Measurements from ENCODE around the gene ATP2A1. TPM values are rescaled to one million over a fixed set of nuclear protein-coding genes. Genes with fewer than 3 reads are reported as not detected.
"Not testable (repeated sequence)": the region's sequence is repeated elsewhere in the genome, so short reads cannot be mapped to it uniquely, and the experiment has no call there.

Gene ATP2A1
- total RNA-seq, 2 experiments from 2014 or later: 2.0 to 2.8 TPM

DNA sequence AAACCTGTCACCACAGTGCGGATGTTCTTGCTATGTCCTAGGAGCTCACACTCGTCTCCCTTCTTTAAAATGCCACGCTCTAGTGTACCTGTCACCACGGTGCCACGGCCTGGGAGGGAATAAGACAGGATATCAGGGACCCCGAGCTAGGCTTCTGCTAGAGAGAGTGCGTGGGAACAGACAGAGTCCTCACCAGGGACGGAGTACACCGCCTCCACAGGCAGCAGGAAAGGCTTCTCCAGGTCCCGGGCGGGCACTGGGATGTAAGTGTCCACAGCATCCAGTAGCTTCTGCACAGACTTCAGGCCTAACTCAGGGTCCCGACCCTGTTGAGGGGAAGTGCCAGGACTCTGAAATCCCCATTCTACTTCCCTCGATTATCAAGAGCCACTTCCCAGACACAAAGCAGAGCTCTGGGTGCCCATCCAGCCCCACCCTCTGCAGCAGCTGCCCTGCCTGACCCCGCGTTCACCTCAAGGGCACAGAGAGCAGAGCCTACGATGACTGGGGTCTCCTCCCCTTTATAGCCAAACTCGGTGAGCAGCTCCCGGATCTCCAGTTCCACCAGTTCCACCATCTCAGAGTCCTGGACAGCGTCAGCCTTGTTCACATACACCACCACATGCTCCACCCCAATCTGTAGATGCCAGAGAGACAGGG, 33.9 kb upstream of the ATP2A1 start:
- H3K9me3 Mint-ChIP-seq: no peaks in the 10 kb centered on the region
- no peaks in the 10 kb centered on the region for H3K27me3 Mint-ChIP-seq
- peak overlapping the region; percentile 97 for H3K4me3 Mint-ChIP-seq
- peak overlapping the region; percentile 97 for H3K27ac Mint-ChIP-seq
- peaks cover 30% of the 10 kb centered on the region for H3K36me3 Mint-ChIP-seq
- peaks cover 9% of the 10 kb centered on the region for H3K4me1 Mint-ChIP-seq
- no peak for DNase-seq

DNA sequence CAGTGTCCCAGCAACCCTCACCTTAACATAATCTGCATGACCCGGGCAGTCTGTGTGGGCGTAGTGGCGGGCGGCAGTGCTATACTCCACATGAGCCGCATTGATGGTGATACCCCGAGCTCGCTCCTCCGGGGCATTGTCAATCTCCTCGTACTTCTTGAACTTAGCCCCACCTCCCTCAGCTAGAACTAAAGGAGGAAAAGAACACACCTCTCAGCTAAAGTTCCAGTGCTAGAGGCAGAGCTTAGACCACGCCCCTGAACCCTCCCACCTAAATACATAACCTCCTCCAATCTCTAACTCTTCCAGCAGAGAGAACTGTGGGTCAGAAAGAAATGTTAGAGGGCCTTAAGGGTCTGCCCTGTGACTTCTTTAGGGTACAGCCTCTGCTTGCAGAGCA, 33.0 kb upstream of the ATP2A1 start:
- DNase-seq: peak; percentile 49
- Mint-ChIP-seq H3K4me1 (peaks cover 9% of the 10 kb centered on the region), H3K36me3 (peaks cover 30% of the 10 kb centered on the region), H3K9me3 (no peaks in the 10 kb centered on the region), H3K27ac (peak overlapping the region; percentile 97), H3K27me3 (no peaks in the 10 kb centered on the region), H3K4me3 (peak overlapping the region; percentile 97)

DNA sequence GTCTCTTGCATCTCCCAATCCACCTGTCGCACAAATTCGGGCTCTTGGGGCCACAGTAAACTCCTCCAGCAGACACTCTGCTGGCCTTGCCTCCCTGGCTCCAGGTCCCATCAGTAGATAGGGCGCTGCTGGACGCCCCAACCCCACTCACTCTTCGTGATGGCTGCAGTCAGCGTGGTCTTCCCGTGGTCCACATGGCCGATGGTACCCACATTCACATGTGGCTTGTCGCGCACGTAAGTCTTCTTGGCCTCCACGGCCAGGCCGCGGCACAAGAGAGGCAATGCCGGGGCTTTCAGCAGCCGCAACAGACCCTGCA, 32.6 kb upstream of the ATP2A1 start:
- DNase-seq: no peak
- H3K27ac Mint-ChIP-seq: peak overlapping the region; percentile 97
- H3K9me3 Mint-ChIP-seq: no peaks in the 10 kb centered on the region
- H3K36me3 Mint-ChIP-seq: peaks cover 30% of the 10 kb centered on the region
- peak overlapping the region; percentile 97 for H3K4me3 Mint-ChIP-seq
- no peaks in the 10 kb centered on the region for H3K27me3 Mint-ChIP-seq
- peaks cover 9% of the 10 kb centered on the region for H3K4me1 Mint-ChIP-seq

GRCh38 chr16:28846080-28846932, 32.0 kb upstream of the ATP2A1 start, which contains the start of gene TUFM:
Gene TUFM (minus strand): TSS chr16:28846348. CDS start chr16:28846269, 79 bp downstream.
- Mint-ChIP-seq H3K4me1 (peaks cover 9% of the 10 kb centered on the region), H3K27me3 (no peaks in the 10 kb centered on the region), H3K9me3 (no peaks in the 10 kb centered on the region), H3K27ac (peak within 1 kb of the TSS; percentile 97), H3K4me3 (peak within 1 kb of the TSS; percentile 97), H3K36me3 (peaks cover 28% of the 10 kb centered on the region)
- DNase-seq: peak; percentile 99

DNA sequence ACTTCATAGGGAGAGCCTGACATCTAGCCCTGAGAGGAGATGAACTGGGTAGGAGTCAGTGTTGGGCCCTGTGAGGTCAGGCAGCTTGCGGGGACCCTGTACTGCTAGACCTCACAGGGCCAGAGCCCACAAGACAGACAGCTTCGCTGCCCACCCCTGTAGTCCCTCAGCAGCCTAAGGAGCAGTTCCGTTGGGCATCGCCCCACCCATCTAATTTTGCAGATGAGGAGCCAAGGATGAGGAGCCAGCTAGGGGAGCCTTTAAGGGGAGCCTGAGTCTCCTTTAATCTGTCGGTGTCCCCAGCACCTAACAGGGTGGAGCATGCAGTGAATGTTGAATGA, 31.4 kb upstream of the ATP2A1 start:
- peak overlapping the region; percentile 97 for H3K27ac Mint-ChIP-seq
- H3K27me3 Mint-ChIP-seq: no peaks in the 10 kb centered on the region
- peaks cover 26% of the 10 kb centered on the region for H3K36me3 Mint-ChIP-seq
- DNase-seq: peak; percentile 23
- peak overlapping the region; percentile 97 for H3K4me3 Mint-ChIP-seq
- peaks cover 9% of the 10 kb centered on the region for H3K4me1 Mint-ChIP-seq
- no peaks in the 10 kb centered on the region for H3K9me3 Mint-ChIP-seq

DNA sequence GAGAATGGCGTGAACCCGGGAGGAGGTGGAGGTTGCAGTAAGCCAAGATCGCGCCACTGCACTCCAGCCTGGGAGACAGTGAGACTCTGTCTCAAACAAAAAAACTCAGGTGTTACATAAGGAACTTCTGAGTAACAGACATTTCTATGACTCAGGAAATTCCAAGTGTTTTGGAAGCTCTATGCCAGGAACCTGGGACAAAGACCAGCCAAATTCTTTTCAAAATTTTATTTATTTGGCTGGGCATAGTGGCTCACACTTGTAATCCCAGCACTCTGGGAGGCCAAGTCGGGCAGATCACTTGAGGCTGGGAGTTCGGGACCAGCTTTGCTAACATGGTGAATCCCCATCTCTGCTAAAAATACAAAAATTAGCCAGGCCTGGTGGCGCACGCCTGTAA, 19.9 kb upstream of the ATP2A1 start:
- DNase-seq: no peak
- H3K9me3 Mint-ChIP-seq: no peaks in the 10 kb centered on the region
- H3K36me3 Mint-ChIP-seq: peaks cover 22% of the 10 kb centered on the region
- H3K4me3 Mint-ChIP-seq: no peak overlapping the region
- H3K4me1 Mint-ChIP-seq: peaks cover 13% of the 10 kb centered on the region
- H3K27me3 Mint-ChIP-seq: no peaks in the 10 kb centered on the region
- no peak overlapping the region for H3K27ac Mint-ChIP-seq

- Mint-ChIP-seq H3K27me3 (no peaks in the 10 kb centered on the region), H3K4me1 (peaks cover 15% of the 10 kb centered on the region), H3K36me3 (peaks cover 22% of the 10 kb centered on the region), H3K9me3 (no peaks in the 10 kb centered on the region), H3K4me3 (no peak overlapping the region), H3K27ac (no peak overlapping the region)
- no peak for DNase-seq
Measured at GRCh38 chr16:28859326-28859725, 19.0 kb upstream of the ATP2A1 start.

DNA sequence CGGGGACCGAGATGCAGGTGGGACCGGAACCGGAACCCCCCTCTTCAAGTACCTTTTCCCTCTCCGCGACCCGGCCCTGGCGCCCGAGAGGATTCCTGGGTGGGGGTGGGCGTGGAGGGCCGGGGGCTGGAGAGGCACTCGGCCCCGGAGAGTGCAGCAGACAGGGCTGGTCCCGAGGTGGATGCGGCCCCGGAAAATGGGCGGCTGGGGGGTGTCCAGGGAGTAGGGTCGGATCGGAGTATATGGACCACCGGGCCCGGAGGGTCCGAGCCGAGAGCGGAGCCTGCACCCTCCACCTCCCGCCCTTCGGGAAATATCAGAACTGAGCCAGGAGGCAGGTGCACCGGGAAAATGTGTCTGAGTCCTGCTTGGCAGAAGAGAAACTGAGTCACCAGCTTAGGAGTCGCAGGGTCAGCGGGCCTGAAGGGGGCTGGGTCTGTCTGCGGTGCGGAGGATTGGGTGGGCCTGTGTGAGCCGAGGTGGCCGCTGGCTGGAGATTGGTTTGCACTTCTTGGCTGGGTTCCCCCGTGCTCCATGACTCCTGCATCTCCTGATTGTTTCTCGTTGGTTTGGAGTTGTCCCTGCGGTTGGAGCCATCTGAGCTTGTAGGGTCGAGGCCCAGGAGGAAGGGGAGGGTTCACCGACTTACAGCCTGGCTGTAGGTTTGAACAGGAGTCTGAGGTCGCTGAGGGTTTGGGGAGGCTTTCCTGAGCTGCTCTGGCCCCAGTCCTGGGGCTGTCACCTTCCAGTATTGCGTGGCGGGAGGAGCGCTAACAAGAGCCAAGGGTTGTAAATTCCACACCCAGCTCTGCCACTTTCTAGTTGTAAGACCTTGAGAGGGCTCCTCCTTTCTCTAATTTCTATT, 14.1 kb upstream of the ATP2A1 start:
- Mint-ChIP-seq H3K4me3 (peak overlapping the region; percentile 92), H3K27ac (peak overlapping the region; percentile 99), H3K36me3 (peaks cover 25% of the 10 kb centered on the region), H3K4me1 (peaks cover 26% of the 10 kb centered on the region), H3K9me3 (no peaks in the 10 kb centered on the region), H3K27me3 (no peaks in the 10 kb centered on the region)
- DNase-seq: no peak

- no peaks in the 10 kb centered on the region for H3K9me3 Mint-ChIP-seq
- H3K36me3 Mint-ChIP-seq: peaks cover 25% of the 10 kb centered on the region
- no peak overlapping the region for H3K27ac Mint-ChIP-seq
Measured at GRCh38 chr16:28865001-28865688, 13.1 kb upstream of the ATP2A1 start.

DNA sequence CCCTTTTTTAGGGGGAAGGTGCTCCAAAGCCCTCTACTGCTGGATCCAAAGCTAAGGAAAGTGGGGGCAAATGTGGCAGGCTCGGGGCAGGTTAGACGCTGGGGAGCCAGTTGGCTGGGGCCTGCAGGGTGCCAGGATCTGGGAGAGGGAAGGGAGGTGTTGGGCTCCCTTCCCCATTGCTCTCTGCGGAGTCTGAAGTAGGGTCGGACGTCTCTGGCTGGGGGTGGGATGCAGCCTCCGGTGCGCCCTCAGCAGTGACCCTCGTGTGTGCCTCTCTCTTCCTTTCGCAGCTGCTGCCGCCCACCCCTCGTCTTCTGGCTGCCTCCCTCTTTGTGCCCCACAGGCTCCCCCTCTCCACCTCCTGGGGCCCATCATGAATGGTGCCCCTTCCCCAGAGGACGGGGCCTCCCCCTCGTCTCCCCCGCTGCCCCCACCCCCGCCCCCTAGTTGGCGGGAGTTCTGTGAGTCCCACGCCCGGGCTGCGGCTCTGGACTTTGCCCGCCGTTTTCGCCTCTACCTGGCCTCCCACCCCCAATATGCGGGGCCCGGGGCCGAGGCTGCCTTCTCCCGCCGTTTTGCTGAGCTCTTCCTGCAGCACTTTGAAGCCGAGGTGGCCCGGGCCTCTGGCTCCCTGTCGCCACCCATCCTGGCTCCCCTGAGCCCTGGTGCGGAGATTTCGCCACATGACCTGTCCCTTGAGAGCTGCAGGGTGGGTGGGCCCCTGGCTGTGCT, 12.4 kb upstream of the ATP2A1 start:
- no peak overlapping the region for H3K27ac Mint-ChIP-seq
- no peak for DNase-seq
- H3K27me3 Mint-ChIP-seq: no peaks in the 10 kb centered on the region
- peaks cover 20% of the 10 kb centered on the region for H3K4me1 Mint-ChIP-seq
- H3K4me3 Mint-ChIP-seq: no peak overlapping the region
- H3K36me3 Mint-ChIP-seq: peaks cover 22% of the 10 kb centered on the region
- no peaks in the 10 kb centered on the region for H3K9me3 Mint-ChIP-seq

More at GRCh38 chr16:28865001-28865688, 13.1 kb upstream of the ATP2A1 start:
- H3K4me3 Mint-ChIP-seq: peak overlapping the region; percentile 92
- no peaks in the 10 kb centered on the region for H3K27me3 Mint-ChIP-seq
- peaks cover 23% of the 10 kb centered on the region for H3K4me1 Mint-ChIP-seq
- DNase-seq: no peak

DNA sequence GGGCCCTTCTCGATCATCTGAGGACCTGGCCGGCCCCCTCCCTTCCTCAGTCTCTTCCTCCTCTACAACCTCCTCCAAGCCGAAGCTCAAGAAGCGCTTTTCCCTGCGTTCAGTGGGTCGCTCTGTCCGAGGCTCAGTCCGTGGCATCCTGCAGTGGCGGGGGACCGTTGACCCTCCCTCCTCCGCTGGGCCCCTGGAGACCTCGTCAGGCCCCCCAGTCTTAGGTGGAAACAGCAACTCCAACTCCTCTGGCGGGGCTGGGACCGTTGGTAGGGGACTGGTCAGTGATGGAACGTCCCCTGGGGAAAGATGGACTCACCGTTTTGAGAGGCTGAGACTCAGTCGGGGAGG, 11.9 kb upstream of the ATP2A1 start:
- H3K27ac Mint-ChIP-seq: no peak overlapping the region
- H3K36me3 Mint-ChIP-seq: peaks cover 19% of the 10 kb centered on the region
- no peaks in the 10 kb centered on the region for H3K9me3 Mint-ChIP-seq

GRCh38 chr16:28867241-28867640, 11.0 kb upstream of the ATP2A1 start:
- H3K4me3 Mint-ChIP-seq: no peak overlapping the region
- H3K9me3 Mint-ChIP-seq: no peaks in the 10 kb centered on the region
- H3K36me3 Mint-ChIP-seq: peaks cover 11% of the 10 kb centered on the region
- no peak for DNase-seq
- H3K27ac Mint-ChIP-seq: no peak overlapping the region
- H3K27me3 Mint-ChIP-seq: no peaks in the 10 kb centered on the region
- peaks cover 18% of the 10 kb centered on the region for H3K4me1 Mint-ChIP-seq

More for the DNA sequence above, 11.9 kb upstream of the ATP2A1 start:
- Mint-ChIP-seq H3K27me3 (no peaks in the 10 kb centered on the region), H3K4me1 (peaks cover 20% of the 10 kb centered on the region), H3K4me3 (no peak overlapping the region)
- no peak for DNase-seq

DNA sequence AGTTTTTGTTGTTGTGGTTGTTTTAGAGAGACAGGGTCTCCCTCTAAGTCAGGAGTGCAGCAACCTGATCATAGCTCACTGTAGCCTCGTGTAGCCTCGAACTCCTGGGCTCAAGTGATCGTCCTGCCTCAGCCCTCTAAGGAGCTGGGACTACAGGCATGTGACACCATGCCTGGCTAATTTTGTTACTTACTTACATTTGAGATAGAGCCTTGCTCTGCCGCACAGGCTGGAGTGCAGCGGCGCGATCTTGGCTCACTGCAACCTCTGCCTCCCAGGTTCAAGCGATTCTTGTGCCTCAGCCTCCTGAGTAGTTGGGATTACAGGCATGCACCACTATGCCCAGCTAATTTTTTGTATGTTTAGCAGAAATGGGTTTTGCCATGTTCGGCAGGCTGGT, 10.6 kb upstream of the ATP2A1 start:
- not testable (repeated sequence) for H3K27ac Mint-ChIP-seq, H3K27me3 Mint-ChIP-seq, H3K9me3 Mint-ChIP-seq, H3K4me3 Mint-ChIP-seq, DNase-seq
- peaks cover 18% of the 10 kb centered on the region for H3K4me1 Mint-ChIP-seq
- peaks cover 11% of the 10 kb centered on the region for H3K36me3 Mint-ChIP-seq

DNA sequence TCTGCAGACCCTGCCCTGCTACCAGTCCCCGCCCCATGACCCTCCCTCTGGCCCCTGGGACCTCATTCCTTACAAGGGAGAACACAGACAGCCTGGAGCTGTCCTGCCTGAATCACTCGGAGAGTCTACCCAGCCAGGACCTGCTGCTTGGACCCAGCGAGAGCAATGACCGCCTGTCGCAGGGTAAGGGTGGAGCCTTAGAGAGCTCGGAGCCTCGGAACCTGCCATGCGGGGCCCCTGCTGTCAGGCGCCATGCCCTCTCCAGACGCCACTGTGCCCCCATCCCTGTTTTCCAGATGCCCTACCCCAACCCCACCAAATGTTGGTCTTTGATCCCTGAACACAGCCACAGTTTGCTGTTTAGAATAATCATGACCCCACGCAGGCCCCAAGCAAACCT, 9.1 kb upstream of the ATP2A1 start:
- H3K4me3 Mint-ChIP-seq: no peak overlapping the region
- peaks cover 7% of the 10 kb centered on the region for H3K36me3 Mint-ChIP-seq
- DNase-seq: no peak
- no peaks in the 10 kb centered on the region for H3K9me3 Mint-ChIP-seq
- H3K4me1 Mint-ChIP-seq: peaks cover 12% of the 10 kb centered on the region
- H3K27ac Mint-ChIP-seq: no peak overlapping the region
- no peaks in the 10 kb centered on the region for H3K27me3 Mint-ChIP-seq

Data from activated naive CD8-positive, alpha-beta T cell treated with anti-CD3 and anti-CD28 coated beads for 36 hours (primary cell).